Vagina (tissue), 2 donors: Measurements from ENCODE around the gene SH3BP2.

Experiments used
- CTCF ChIP-seq, 3 experiments: fragments of 450-650 bp in 2 of 3; fragments of 200-600 bp in 1 of 3; sonication (generic) in 1 of 3; IDR thresholded peaks; one replicate each; pipeline ENCODE4 v1.5.1; 2017 to 2019; ENCODE audit warnings: antibody characterized with exemption in 3 of 3, mild to moderate bottlenecking in 2 of 3, moderate library complexity in 2 of 3
- POLR2A ChIP-seq, 2 donors: fragments of 450-650 bp; IDR thresholded peaks; one replicate each; pipeline ENCODE4 v1.6.1; 2017; ENCODE audit warnings: antibody characterized with exemption in 2 of 2, mild to moderate bottlenecking in 2 of 2, moderate library complexity in 2 of 2
- POLR2AphosphoS5 ChIP-seq, 2 donors: sonication (generic); formaldehyde crosslinking; IDR thresholded peaks; one replicate each; pipeline ENCODE4 v1.9.0; 2017; ENCODE audit warnings: antibody characterized with exemption in 2 of 2, mild to moderate bottlenecking in 2 of 2, low read depth in 1 of 2; ENCODE audit not compliant: insufficient read depth in 1 of 2

GRCh38 chr4:2754848-2755819, 37.8 kb upstream of the SH3BP2 start:
- TF ChIP-seq POLR2A (IDR thresholded peaks at IDR 0.05) = no peak
- no peak for TF ChIP-seq CTCF (IDR thresholded peaks at IDR 0.05)
- TF ChIP-seq POLR2AphosphoS5 (IDR thresholded peaks at IDR 0.05; ENCODE audit: insufficient read depth in 1 of 2, low read depth in 1 of 2) = no peak
